Lower lobe of right lung (tissue), 2 donors: ENCODE measurements around the gene FZR1. TPM values are rescaled to one million over a fixed set of nuclear protein-coding genes. Genes with fewer than 3 reads are reported as not detected.

ENCODE experiments used
- ATAC-seq, 2 donors: fragments of 200-7000 bp; cut with Tn5 transposase; one replicate each; pipeline ENCODE4 v1.9.1; 2020 to 2022; ENCODE audit warnings: mild to moderate bottlenecking in 2 of 2, moderate library complexity in 2 of 2
- DNase-seq: peaks from one replicate; pipeline ENCODE4 v3.0.0-alpha.2; 2020
- H3K27ac ChIP-seq: fragments of 200-600 bp; one replicate; pipeline ENCODE4 v1.8.0; 2022
- H3K27me3 ChIP-seq: fragments of 200-600 bp; one replicate; pipeline ENCODE4 v1.8.0; 2022; ENCODE audit warnings: low read depth
- H3K36me3 ChIP-seq: fragments of 200-600 bp; one replicate; pipeline ENCODE4 v1.8.0; 2022; ENCODE audit warnings: mild to moderate bottlenecking
- H3K4me1 ChIP-seq: fragments of 200-600 bp; one replicate; pipeline ENCODE4 v1.8.0; 2022
- H3K4me3 ChIP-seq: fragments of 200-600 bp; one replicate; pipeline ENCODE4 v1.8.0; 2022; ENCODE audit warnings: mild to moderate bottlenecking
- H3K9me3 ChIP-seq: fragments of 200-600 bp; one replicate; pipeline ENCODE4 v1.8.0; 2022
- intact Hi-C: fragments of 100-400 bp; cut with DNase I; formaldehyde crosslinking; loops from one replicate; pipeline ENCODE4 v1.11.0; 2022
- total RNA-seq: library from RNA; stranded (reverse); fragmentation: NEBNext Ultra II Directional; extraction: Animal tissue kit (Norgen Biotek cat#: 25700); gene quantifications from one replicate; pipeline ENCODE4 v1.2.1, GENCODE V29; 2021
- TF ChIP-seq, protein P1 (sequence below): fragments of 200-600 bp; IDR thresholded peaks from one replicate; pipeline ENCODE4 v1.8.0; 2022; ENCODE audit warnings: antibody characterized with exemption, mild to moderate bottlenecking
- donor health status: DM: no; HTN: yes; CAD: no; lungs with severe emphysema.

FZR1 gene
- total RNA-seq, 1 donor from 2014 or later: 34.1 TPM

DNA sequence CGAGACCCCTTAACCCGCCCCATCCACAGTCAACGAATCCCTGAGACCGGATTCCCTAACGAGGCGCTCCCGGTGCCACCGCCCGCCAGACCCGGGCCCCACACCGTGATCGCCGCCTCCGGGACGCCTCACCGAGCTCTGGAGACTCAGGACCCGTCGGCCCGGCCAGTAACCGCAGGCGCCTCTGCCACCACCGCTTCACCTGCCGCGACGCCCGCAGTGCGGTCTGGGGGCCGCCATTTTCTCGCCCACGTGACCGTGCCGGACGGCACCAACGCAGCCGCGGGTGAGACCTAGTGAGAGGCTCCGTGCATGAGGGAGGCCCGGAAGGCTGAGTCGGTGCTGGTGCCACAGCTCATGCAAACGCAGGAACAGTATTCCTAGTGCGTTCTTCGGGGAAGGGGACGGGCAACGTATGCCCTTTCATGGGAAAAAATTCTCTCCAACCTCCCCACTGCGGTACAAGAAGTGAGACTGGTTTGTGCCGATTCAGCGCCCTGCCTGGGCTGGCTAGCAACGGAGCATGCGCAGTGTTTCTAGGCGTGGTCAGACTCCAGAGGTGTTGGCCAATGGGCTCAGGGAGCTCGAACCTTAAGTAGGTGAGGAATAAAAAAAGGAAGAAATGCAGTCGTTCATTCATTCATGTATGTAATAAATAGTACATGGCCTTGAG lies 5.5 kb upstream of the FZR1 start, which contains the start of gene DOHH:
Gene DOHH (minus strand): TSS at position 246 of the 673 bp plus-strand sequence. CDS start 3,860 bp downstream, outside the sequence.
- H3K27me3 ChIP-seq: no peaks in the 10 kb centered on the region
- H3K36me3 ChIP-seq: peaks cover 12% of the 10 kb centered on the region
- peak within 1 kb of the TSS; percentile 100 for H3K4me3 ChIP-seq
- H3K4me1 ChIP-seq: peaks cover 11% of the 10 kb centered on the region
- DNase-seq: peak; percentile 97
- peak within 1 kb of the TSS; percentile 99 for H3K27ac ChIP-seq
- no peaks in the 10 kb centered on the region for H3K9me3 ChIP-seq
- TF ChIP-seq, protein P1, sequence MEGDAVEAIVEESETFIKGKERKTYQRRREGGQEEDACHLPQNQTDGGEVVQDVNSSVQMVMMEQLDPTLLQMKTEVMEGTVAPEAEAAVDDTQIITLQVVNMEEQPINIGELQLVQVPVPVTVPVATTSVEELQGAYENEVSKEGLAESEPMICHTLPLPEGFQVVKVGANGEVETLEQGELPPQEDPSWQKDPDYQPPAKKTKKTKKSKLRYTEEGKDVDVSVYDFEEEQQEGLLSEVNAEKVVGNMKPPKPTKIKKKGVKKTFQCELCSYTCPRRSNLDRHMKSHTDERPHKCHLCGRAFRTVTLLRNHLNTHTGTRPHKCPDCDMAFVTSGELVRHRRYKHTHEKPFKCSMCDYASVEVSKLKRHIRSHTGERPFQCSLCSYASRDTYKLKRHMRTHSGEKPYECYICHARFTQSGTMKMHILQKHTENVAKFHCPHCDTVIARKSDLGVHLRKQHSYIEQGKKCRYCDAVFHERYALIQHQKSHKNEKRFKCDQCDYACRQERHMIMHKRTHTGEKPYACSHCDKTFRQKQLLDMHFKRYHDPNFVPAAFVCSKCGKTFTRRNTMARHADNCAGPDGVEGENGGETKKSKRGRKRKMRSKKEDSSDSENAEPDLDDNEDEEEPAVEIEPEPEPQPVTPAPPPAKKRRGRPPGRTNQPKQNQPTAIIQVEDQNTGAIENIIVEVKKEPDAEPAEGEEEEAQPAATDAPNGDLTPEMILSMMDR: no peak
- ATAC-seq: peak; percentile 94 to 96
- intact Hi-C loops: no loop called here

DNA sequence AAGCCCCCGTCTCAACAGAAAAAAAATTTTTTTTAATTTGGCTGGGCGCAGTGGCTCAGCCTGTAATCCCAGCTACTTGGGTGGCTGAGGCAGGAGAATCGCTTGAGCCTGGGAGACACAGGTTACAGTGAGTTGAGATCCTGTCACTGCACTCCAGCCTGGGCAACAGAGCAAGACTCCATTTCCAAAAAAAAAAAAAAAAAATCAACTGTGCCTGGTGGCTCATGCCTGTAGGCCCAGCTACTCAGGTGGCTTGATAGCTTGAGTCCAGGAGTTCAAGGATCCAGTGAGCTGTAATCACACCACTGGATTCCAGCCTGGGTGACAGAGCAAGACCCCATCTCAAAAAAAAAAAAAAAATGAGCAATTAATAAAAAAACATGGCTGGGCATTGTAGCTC lies 4.3 kb upstream of the FZR1 start:
- intact Hi-C loops: no loop called here
- Histone ChIP-seq H3K4me3 (no peak overlapping the region), H3K9me3 (no peaks in the 10 kb centered on the region), H3K36me3 (no peaks in the 10 kb centered on the region), H3K4me1 (peaks cover 11% of the 10 kb centered on the region), H3K27me3 (no peaks in the 10 kb centered on the region), H3K27ac (no peak overlapping the region)
- ATAC-seq: no peak
- no peak for DNase-seq
- TF ChIP-seq, protein P1: no peak

DNA sequence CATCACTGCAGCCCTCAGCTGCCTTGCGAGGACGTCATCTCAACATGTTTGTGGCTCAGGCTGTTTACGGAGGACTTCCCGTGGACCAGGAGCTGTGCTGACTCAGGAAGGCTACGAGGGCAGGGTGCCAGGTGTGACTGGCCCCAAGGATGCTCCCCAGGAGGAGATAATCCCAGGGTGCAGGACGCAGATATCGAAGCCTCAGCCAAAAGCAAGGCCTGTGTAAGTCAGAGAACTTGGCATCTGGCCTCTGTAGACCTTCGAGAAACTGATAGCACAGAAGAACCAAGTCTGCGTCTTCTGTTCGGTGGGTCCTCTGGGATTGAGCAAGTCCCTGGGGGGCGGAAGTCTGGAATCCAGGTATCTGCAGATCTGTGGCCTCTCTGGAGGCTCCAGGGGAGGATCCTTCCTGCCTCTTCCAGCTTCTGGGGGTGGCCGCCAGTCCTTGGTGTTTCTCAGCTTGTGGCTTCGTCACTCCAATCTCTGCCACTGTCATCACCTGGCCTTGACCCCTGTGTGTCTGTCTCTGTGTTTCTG lies 3.0 kb upstream of the FZR1 start:
- H3K4me1 ChIP-seq: peaks cover 19% of the 10 kb centered on the region
- no peaks in the 10 kb centered on the region for H3K27me3 ChIP-seq
- intact Hi-C loops: no loop called here
- no peak overlapping the region for H3K27ac ChIP-seq
- TF ChIP-seq, protein P1: no peak
- no peaks in the 10 kb centered on the region for H3K36me3 ChIP-seq
- no peak for ATAC-seq
- DNase-seq: no peak
- no peaks in the 10 kb centered on the region for H3K9me3 ChIP-seq
- no peak overlapping the region for H3K4me3 ChIP-seq

DNA sequence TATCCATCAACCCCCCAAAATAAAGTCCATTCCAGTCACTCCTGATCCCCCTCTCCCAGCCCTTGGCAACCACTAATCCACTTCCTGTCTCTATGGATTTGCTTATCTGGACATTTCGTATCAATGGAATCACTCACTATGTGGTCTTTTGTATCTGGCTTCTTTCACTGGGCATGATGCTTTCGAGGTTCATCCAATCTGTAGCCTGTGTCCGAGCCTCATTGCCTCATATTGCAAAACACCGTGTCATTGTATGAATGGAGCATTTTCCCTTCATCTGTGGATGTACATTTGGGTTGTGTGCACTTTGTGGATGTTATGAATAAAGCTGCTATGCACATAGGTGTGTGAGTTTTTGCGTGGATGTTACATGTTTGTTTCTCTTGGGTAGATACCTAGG lies 1.4 kb upstream of the FZR1 start:
- Histone ChIP-seq H3K27me3 (no peaks in the 10 kb centered on the region), H3K9me3 (no peaks in the 10 kb centered on the region), H3K4me3 (no peak overlapping the region), H3K27ac (peak overlapping the region; percentile 84), H3K36me3 (peaks cover 8% of the 10 kb centered on the region), H3K4me1 (peaks cover 24% of the 10 kb centered on the region)
- no peak for ATAC-seq
- intact Hi-C loops: no loop called here
- DNase-seq: no peak
- TF ChIP-seq, protein P1: no peak

DNA sequence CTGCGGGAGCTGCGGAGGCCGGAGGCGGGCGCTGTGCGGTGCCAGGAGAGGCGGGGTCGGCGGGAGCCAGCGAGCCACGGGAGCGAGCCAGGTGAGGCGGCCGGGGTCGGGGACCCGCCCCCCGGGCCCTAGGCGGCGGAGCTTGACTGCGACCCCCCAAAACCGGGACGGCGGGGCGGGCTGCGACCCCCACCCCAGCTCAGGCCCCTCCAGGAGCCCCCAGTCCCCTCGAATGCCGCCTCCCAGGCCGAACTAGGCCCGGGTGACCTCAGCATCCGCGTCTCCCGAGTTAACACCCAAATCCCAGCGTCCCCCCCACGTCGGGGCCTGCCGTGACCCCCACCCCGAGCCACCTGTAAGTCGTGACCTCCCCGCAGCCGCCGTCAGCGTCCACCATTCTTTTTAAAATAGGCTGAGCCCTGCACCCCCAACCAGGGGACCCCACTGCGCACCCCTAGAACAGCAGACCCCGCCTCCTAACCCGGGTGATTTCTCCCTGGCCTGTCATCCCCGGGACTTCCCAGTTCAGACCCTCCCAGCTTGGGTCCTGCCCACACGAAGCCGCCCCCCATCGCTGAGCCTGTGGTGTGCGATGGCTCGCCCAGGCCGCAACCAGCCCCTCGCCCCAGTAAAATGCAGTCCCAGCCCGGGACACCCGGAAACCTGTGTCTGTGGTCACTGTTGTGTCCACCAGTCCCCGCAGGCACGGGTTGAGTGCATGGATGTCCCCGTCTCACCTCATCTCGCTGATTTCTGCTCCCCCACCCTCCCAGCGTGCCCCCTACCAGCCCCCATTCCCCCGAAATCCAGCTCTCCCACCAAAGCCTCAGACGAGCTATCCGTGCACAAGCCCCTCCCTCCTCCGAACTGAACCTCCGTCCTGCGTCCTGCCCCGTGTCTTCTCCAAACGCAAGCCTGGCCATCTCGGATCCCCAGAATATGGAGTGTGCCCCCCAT lies 551 bp downstream of the FZR1 start:
- H3K9me3 ChIP-seq: no peaks in the 10 kb centered on the region
- H3K4me3 ChIP-seq: peak overlapping the region; percentile 87
- ATAC-seq: peak; percentile 1 to 3
- H3K36me3 ChIP-seq: peaks cover 27% of the 10 kb centered on the region
- intact Hi-C loops: no loop called here
- H3K4me1 ChIP-seq: peaks cover 16% of the 10 kb centered on the region
- TF ChIP-seq, protein P1: no peak
- H3K27me3 ChIP-seq: no peaks in the 10 kb centered on the region
- DNase-seq: peak; percentile 69
- H3K27ac ChIP-seq: peak overlapping the region; percentile 88
